Spinal cord (tissue), 10 donors: ENCODE measurements around the gene ECT2L. TPM values are rescaled to one million over a fixed set of nuclear protein-coding genes. Genes with fewer than 3 reads are reported as not detected.

ENCODE experiments used
- DNase-seq, 6 donors: peaks; one replicate each; pipeline versions ENCODE4 v3.0.0 to v3.0.0-alpha.2; 2013 to 2015; ENCODE audit warnings: low spot score in 6 of 6, low read depth in 4 of 6
- H3K27ac ChIP-seq: one replicate; pipeline ENCODE4 v1.5.1; 2013; ENCODE audit warnings: low read depth, low read length, control low read depth
- H3K27me3 ChIP-seq: one replicate; pipeline ENCODE4 v1.6.1; 2013; ENCODE audit warnings: low read length; ENCODE audit not compliant: control insufficient read depth, insufficient read depth
- H3K36me3 ChIP-seq: one replicate; pipeline ENCODE4 v1.6.1; 2013; ENCODE audit warnings: low read length; ENCODE audit not compliant: control insufficient read depth, insufficient read depth
- H3K4me1 ChIP-seq: one replicate; pipeline ENCODE4 v1.6.1; 2013; ENCODE audit warnings: low read length; ENCODE audit not compliant: control insufficient read depth, insufficient read depth
- H3K4me3 ChIP-seq: one replicate; pipeline ENCODE4 v1.5.1; 2013; ENCODE audit warnings: low read depth, low read length, control low read depth
- H3K9me3 ChIP-seq: one replicate; pipeline ENCODE4 v1.6.1; 2013; ENCODE audit warnings: low read length; ENCODE audit not compliant: control insufficient read depth, insufficient read depth
- whole genome bisulfite sequencing: methylation state at CpG from one replicate; pipeline ENCODE4 v1.1.5; 2013; ENCODE audit warnings: missing lambda C conversion rate; ENCODE audit not compliant: insufficient coverage; 5-methylcytosine and 5-hydroxymethylcytosine counted together
- polyA plus RNA-seq, 2 donors: library from polyadenylated mRNA; unstranded; fragments of 120-200 nt; gene quantifications; one replicate each; pipeline ENCODE4 v1.2.1, GENCODE V29; 2013; ENCODE audit not compliant: insufficient read length in 2 of 2
- total RNA-seq, 2 donors: library from RNA; depleted of rRNA in 1 of 2; stranded (reverse); fragments of 120-200 nt in 1 of 2; fragments of >200 nt in 1 of 2; gene quantifications; one replicate each; pipeline versions ENCODE4 v1.2.3 to v1.2.4, GENCODE V29; 2013 to 2014
- donor health status: healthy.

ECT2L gene
- total and polyA plus RNA-seq, 4 donors = 0.54 to 0.99 (median 0.78) TPM

GRCh38 chr6:138945354-138945753 lies 149.5 kb downstream of the ECT2L start:
- Histone ChIP-seq H3K27ac (no peak overlapping the region), H3K27me3 (no peaks in the 10 kb centered on the region), H3K4me1 (no peaks in the 10 kb centered on the region), H3K9me3 (no peaks in the 10 kb centered on the region), H3K36me3 (peaks cover 8% of the 10 kb centered on the region), H3K4me3 (no peak overlapping the region)
- no peak for DNase-seq
- no CpG with 5 or more reads among the region's 5 CpGs for WGBS

- no CpG with 5 or more reads among the region's 2 CpGs for WGBS
- H3K4me1 ChIP-seq = no peaks in the 10 kb centered on the region
- H3K36me3 ChIP-seq = peaks cover 4% of the 10 kb centered on the region
- H3K27ac ChIP-seq = no peak overlapping the region
- H3K9me3 ChIP-seq = no peaks in the 10 kb centered on the region
- H3K27me3 ChIP-seq = no peaks in the 10 kb centered on the region
- no peak overlapping the region for H3K4me3 ChIP-seq
- DNase-seq = no peak
These were observed 152.1 kb downstream of the ECT2L start for GRCh38 chr6:138948004-138948403.

- no peak for DNase-seq
- Histone ChIP-seq H3K4me3 (no peak overlapping the region), H3K36me3 (peaks cover 4% of the 10 kb centered on the region), H3K27ac (no peak overlapping the region), H3K9me3 (no peaks in the 10 kb centered on the region), H3K27me3 (no peaks in the 10 kb centered on the region), H3K4me1 (no peaks in the 10 kb centered on the region)
- no CpG with 5 or more reads among the region's 1 CpG for WGBS
These were observed 152.8 kb downstream of the ECT2L start for GRCh38 chr6:138948546-138949179.

GRCh38 chr6:138953451-138953850 lies 157.6 kb downstream of the ECT2L start:
- DNase-seq = no peak
- H3K9me3 ChIP-seq = no peaks in the 10 kb centered on the region
- no peaks in the 10 kb centered on the region for H3K27me3 ChIP-seq
- no peaks in the 10 kb centered on the region for H3K36me3 ChIP-seq
- H3K4me3 ChIP-seq = no peak overlapping the region
- no CpG with 5 or more reads among the region's 1 CpG for WGBS
- H3K27ac ChIP-seq = no peak overlapping the region
- H3K4me1 ChIP-seq = no peaks in the 10 kb centered on the region

Other genes with a start within 250 kb of the ECT2L start
- gene CCDC28A, start 22.3 kb upstream of the ECT2L start, total RNA-seq = 10 to 100 TPM; 14.9 to 19.4 TPM
- 10 to 100 TPM in 1 of 2 donors, 1 to 10 TPM in 1; 9.3 to 11.5 TPM for gene CCDC28A, start 22.3 kb upstream of the ECT2L start, polyA plus RNA-seq
- 100 to 1,000 TPM in 1 of 2 donors, 10 to 100 TPM in 1; 56.1 to 102 TPM for gene REPS1, start 192.2 kb downstream of the ECT2L start, total RNA-seq
- gene REPS1, start 192.2 kb downstream of the ECT2L start, polyA plus RNA-seq = 100 to 1,000 TPM; 104 to 107 TPM
- gene ABRACL, start 232.7 kb downstream of the ECT2L start, total RNA-seq = 10 to 100 TPM; 11.8 to 15.0 TPM
- 10 to 100 TPM; 20.5 to 20.6 TPM for gene ABRACL, start 232.7 kb downstream of the ECT2L start, polyA plus RNA-seq